Brain pericyte (primary cell): ENCODE measurements around the gene INPP5F.
"Not testable (repeated sequence)": the region's sequence is repeated elsewhere in the genome, so short reads cannot be mapped to it uniquely, and the experiment has no call there.

Experiments
- DNase-seq: peaks from one replicate; pipeline ENCODE4 v3.0.0-alpha.2; 2012; ENCODE audit warnings: low read depth, low spot score

The INPP5F gene

DNA sequence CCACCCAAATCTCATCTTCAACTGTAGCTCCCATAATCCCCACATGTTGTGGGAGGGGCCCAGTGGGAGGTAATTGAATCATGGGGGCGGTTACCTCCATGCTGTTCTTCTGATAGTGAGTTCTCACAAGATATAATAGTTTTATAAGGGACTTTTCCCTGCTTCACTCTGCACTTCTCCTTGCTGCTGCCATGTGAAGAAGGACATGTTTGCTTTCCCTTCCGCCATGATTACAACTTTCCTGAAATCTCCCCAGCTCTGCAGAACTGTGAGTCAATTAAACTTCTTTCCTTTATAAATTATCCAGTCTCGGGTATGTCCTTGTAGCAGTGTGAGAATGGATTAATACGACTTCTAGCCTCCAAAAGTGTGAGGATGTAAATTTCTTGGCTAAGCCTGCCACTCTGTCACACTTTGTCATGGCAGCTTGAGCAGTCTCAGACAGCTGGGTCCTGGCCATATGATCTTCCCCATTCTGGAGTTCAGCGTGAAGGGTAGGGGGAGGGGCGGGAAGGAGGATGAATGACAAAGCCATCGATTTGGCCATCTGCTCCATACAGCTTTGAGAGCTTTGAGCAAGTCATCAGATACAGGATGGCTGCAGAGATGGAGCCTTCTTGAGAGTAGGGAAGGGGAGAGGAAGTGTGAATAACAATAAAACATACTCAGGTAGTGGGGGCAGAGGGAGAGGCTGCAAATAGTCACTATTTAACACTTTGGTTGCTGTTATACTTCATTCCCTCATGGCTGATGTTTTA is 19.1 kb upstream of the INPP5F start:
- DNase-seq = no peak

- not testable (repeated sequence) for DNase-seq
Observed at GRCh38 chr10:119707331-119707730, 18.5 kb upstream of the INPP5F start.

DNA sequence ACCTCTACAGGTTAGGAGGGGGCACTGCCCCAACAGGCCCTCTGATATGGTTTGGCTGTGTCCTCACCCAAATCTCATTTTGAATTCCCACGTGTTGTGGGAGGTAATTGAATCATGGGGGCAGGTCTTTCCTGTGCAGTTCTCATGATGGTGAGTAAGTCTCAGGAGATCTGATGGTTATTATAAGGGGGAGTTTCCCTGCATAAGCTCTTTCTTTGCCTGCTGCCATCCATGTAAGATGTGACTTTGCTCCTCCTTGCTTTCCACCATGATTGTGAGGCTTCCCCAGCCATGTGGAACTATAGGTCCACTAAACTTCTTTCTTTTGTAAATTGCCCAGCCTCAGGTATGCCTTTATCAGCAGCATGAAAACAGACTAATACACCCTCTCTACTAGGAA is 14.9 kb upstream of the INPP5F start:
- not testable (repeated sequence) for DNase-seq

- no peak for DNase-seq
Observed at GRCh38 chr10:119713744-119714483, 11.9 kb upstream of the INPP5F start.

DNA sequence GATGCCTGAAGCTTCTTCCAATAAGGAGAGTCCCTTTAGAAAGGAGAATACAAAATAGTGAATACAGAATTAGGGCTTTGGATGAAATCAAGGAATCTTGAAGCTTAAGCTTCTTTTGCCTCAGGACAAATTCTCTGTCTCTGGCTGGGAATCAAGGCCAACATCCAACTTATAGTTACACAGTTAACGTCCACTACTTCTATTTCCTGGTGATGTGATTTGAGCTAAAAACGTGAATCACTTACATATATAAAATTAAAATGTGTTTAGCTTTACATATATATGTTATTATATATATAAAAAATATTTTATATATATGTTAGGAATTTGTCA is 11.4 kb upstream of the INPP5F start:
- DNase-seq = no peak

GRCh38 chr10:119715628-119716505 is 10.0 kb upstream of the INPP5F start:
- no peak for DNase-seq

- no peak for DNase-seq
Observed at GRCh38 chr10:119723161-119723560, 2.7 kb upstream of the INPP5F start.

DNA sequence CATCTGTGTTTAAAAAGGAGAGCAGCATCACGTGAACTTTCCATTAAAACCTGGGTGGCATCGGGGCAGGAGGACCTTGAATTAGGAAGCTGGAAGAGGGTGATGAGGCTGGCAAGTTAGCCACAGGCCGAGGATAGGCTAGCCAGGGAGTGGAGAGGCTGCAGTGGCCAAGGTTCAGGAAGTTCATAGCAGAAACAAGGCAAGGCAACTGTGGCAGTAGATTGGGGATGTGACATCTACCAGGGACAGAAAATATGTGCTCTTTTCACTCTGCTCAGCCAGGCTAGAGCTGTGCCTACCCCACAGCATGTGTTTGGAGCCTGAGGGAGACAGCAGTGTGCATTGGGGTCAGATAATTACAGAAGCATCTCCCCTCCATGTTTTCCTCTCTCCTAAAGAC is 2.2 kb upstream of the INPP5F start:
- no peak for DNase-seq

GRCh38 chr10:119724593-119725516 is 995 bp upstream of the INPP5F start:
- DNase-seq = no peak

- no peak for DNase-seq
Observed at GRCh38 chr10:119725517-119725827, 378 bp upstream of the INPP5F start.

DNA sequence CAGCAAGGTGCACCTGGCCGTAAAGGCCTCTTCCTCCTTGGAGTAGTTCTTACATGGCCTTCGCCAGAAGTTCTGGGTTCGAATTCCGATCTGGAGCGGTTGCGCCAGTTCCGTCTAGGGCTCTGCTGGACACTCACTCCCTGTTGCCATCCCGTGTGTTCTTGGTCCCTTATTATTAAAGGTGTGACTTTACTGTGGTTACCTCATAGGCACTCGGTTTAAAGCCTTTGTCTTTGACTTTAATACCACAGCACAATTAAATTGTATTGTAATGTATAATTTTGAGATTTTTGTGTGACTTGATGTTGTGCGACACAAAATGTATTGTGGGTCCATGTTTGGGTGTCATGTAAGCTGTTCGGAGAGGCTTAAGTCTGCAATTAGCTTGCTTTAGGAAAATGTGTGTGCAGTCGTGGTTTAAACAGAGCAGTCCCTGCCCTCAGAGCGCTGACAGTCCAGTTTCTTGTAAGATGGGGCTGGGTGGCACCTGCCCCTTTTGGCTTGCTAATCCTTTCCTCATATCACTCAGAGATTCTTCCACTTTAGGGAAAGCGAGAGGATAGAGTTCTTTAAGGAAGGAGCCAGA is 919 bp downstream of the INPP5F start:
- no peak for DNase-seq

GRCh38 chr10:119728172-119728800 is 2.4 kb downstream of the INPP5F start:
- DNase-seq = no peak

DNA sequence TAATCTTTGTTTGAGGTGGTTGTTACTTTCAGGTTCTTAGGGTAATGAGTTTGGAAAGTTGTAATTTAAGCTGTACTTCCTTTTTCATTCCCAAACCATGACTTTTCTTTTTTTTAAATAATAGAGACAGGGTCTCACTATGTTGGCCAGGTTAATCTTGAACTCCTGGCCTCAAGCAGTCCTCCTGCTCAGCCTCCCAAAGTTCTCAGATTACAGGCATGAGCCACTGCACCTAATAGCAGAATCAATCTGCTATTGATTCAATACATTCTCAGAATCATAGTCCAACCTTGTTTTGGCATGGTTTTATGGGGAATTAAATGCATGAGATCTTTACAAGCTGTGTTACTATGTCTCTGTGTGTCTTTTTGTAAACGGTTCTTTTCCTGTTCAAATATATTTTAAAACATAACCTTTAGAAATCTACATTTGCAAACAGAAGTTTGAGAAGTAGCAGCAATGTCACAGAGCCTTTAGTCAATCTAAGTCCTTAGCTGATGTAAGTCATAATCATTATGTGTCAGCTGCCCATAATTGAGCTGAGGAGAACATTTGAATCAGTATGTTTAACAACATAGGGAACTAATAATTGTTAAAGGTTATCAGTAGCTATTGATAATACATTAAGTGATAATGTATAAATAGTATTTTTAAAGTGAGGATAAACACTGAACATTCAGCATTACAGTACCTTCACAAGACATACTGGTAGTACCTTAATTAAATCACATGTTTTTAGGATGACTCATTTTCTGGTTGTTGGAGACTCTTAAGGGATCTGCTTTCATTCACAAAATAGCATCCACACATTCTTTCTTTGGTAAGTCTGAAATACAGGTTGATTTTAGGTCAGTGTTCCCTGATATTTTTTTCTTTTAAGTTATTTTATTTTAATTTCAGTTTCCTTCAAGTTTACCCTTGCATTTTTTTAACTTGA is 8.8 kb downstream of the INPP5F start:
- DNase-seq = no peak

DNA sequence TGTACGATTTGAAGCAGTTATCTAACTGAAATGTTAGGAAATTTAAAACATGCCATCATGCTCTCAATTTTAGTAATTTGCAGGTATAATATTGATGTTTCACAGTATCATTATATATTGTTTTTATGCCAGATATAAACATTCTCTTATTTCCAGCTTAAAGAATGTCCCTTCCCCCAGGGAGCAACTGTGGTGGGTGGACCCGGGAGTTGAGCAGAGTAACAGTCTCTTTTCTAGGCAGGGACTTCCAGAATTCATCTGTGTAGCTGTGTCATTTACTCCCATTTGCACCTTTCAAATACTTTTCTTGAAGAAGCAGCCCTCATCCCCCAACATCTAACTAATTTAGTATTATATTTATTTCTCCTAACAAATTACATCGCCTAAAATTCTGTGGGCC is 9.6 kb downstream of the INPP5F start:
- no peak for DNase-seq

- no peak for DNase-seq
Observed at GRCh38 chr10:119736220-119736619, 10.4 kb downstream of the INPP5F start.

DNA sequence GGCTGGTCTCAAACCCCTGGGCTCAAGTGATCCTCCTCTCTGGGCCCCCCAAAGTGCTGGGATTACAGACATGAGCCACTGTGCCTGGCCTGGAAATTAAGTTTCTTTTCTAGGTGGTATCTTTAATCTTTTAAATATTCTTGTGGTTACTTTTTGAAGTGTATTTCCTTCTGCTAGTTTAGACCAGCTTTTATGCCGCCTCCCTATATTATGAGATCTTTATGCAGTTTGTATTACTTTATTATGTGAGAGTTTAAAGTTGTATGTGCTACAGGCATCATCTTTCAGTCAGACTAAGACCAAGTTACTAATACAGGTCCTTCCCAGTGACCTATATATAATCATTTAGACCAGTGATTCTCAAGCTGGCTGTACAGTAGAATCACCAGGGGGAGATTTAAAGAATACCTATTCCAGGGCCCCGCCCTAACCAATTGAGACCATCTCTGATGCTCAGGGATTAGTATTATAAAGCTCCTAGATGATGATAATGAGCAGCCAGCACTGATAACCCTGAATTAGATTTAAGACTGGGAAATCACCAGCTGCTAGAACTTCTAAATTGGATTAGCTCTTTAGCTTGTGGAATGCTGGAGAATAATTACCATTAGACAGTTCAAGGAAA is 11.3 kb downstream of the INPP5F start:
- no peak for DNase-seq

- DNase-seq = no peak
Observed at GRCh38 chr10:119737823-119738222, 12.0 kb downstream of the INPP5F start.

DNA sequence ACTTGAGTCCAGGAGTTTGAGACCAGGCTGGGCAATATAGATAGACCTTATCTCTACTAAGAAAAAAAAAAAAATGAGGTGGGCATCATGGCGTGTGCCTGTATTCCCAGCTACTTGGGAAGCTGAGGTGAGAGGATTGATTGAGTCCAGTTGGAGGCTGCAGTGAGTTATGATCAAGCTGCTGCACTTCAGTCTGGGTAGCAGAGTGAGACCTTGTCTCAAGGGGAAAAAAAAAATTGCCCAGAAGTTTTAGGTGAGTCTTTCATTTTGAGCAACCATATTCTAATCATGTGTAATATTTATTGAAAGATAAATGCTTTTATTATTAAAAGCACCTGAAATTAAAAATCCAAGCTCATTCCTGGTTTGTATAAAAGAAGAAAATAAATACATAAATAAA is 13.1 kb downstream of the INPP5F start:
- DNase-seq = no peak

GRCh38 chr10:119740096-119740495 is 14.2 kb downstream of the INPP5F start:
- DNase-seq = no peak
